HepG2 (cell line): ENCODE data around the gene PPIC. TPM values are rescaled to one million over a fixed set of nuclear protein-coding genes. Genes with fewer than 3 reads are reported as not detected.
A peak's percentile ranks its signal among the peaks of the same experiment; 100 is the strongest.

Experiments
- ARNT ChIP-seq: fragments of 450-650 bp; IDR thresholded peaks from 2 replicates; pipeline ENCODE4 v1.6.1; 2017
- CREB3 ChIP-seq: sonication (generic); formaldehyde crosslinking; IDR thresholded peaks from 2 replicates; pipeline ENCODE4 v1.5.0; 2020; ENCODE audit warnings: missing genetic modification reagents
- KDM1A ChIP-seq: IDR thresholded peaks from 2 replicates; pipeline ENCODE4 v1.6.1; 2016; ENCODE audit warnings: missing compliant biosample characterization
- RARA ChIP-seq: IDR thresholded peaks from 2 replicates; pipeline ENCODE4 v1.6.1; 2016; ENCODE audit warnings: missing genetic modification reagents, missing compliant biosample characterization
- TARDBP ChIP-seq: sonication (generic); formaldehyde crosslinking; IDR thresholded peaks from 2 replicates; pipeline ENCODE4 v1.8.0; 2022; ENCODE audit warnings: mild to moderate bottlenecking, missing genetic modification reagents
- TEF ChIP-seq: sonication (generic); formaldehyde crosslinking; IDR thresholded peaks from 2 replicates; pipeline ENCODE4 v1.5.0; 2020; ENCODE audit warnings: missing genetic modification reagents
- ZBTB38 ChIP-seq: sonication (generic); formaldehyde crosslinking; IDR thresholded peaks from 2 replicates; pipeline ENCODE4 v1.5.1; 2020; ENCODE audit warnings: mild to moderate bottlenecking, missing genetic modification reagents
- ZFX ChIP-seq: sonication (generic); formaldehyde crosslinking; IDR thresholded peaks from 2 replicates; pipeline ENCODE4 v1.4.0; 2020; ENCODE audit warnings: mild to moderate bottlenecking, low read depth, missing genetic modification reagents, moderate library complexity
- ZFY ChIP-seq: sonication (generic); formaldehyde crosslinking; IDR thresholded peaks from 2 replicates; pipeline ENCODE4 v1.4.0; 2020; ENCODE audit warnings: missing genetic modification reagents
- ZHX2 ChIP-seq, 2 experiments: sonication (generic) in 1 of 2; formaldehyde crosslinking in 1 of 2; IDR thresholded peaks; 2 replicates each; pipeline versions ENCODE4 v1.6.1 to v1.9.0; 2014 to 2022; ENCODE audit warnings: antibody characterized with exemption in 1 of 2, borderline replicate concordance in 1 of 2, inconsistent platforms in 1 of 2, low read depth in 1 of 2, missing genetic modification reagents in 1 of 2
- ZNF234 ChIP-seq: sonication (generic); formaldehyde crosslinking; conservative IDR thresholded peaks from 2 replicates; pipeline ENCODE4 v1.5.1; 2020; ENCODE audit warnings: mild to moderate bottlenecking, missing genetic modification reagents
- ZNF446 ChIP-seq: sonication (generic); formaldehyde crosslinking; IDR thresholded peaks from 2 replicates; pipeline ENCODE4 v1.5.0; 2020; ENCODE audit warnings: mild to moderate bottlenecking, missing genetic modification reagents
- ZNF460 ChIP-seq: sonication (generic); formaldehyde crosslinking; IDR thresholded peaks from 2 replicates; pipeline ENCODE4 v1.5.1; 2020; ENCODE audit warnings: missing genetic modification reagents, mild to moderate bottlenecking, borderline replicate concordance
- ZNF710 ChIP-seq: sonication (generic); formaldehyde crosslinking; IDR thresholded peaks from 2 replicates; pipeline ENCODE4 v1.5.0; 2020; ENCODE audit warnings: mild to moderate bottlenecking, missing genetic modification reagents, borderline replicate concordance
- ZNF737 ChIP-seq: sonication (generic); formaldehyde crosslinking; IDR thresholded peaks from 2 replicates; pipeline ENCODE4 v1.5.0; 2020; ENCODE audit warnings: missing genetic modification reagents, mild to moderate bottlenecking, borderline replicate concordance
- ZNF770 ChIP-seq: sonication (generic); formaldehyde crosslinking; IDR thresholded peaks from 2 replicates; pipeline ENCODE4 v1.5.0; 2020; ENCODE audit warnings: mild to moderate bottlenecking, missing genetic modification reagents
- polyA plus RNA-seq, 8 experiments: library from polyadenylated mRNA; depleted of rRNA in 3 of 8; stranded (reverse) in 7 of 8; unstranded in 1 of 8; fragments of >200 nt; fragmentation: Illumina TruSeq in 4 of 8; extraction: Trizol in 4 of 8; gene quantifications; 2 replicates each; pipeline versions ENCODE4 v1.2.1 to v1.2.3, GENCODE V29; 2011 to 2016; ENCODE audit warnings: low read depth in 4 of 8, missing spikeins in 1 of 8, mixed read lengths in 1 of 8; ENCODE audit not compliant: insufficient read depth in 1 of 8
- total RNA-seq, 5 experiments: library from RNA; depleted of rRNA; stranded (reverse); fragments of >200 nt; fragmentation: Illumina TruSeq; extraction: Trizol; gene quantifications; 2 replicates each; pipeline ENCODE4 v1.2.3, GENCODE V29; 2016; ENCODE audit warnings: low read depth in 1 of 5

Gene PPIC
- total and polyA plus RNA-seq, 2 of the 13 experiments (the other 11 are each of a cell fraction or from before 2014, with no cell fraction given), result 6.2 to 17.2 TPM

- TF ChIP-seq ZHX2 (IDR thresholded peaks at IDR 0.05; ENCODE audit: low read depth), result no peak
- TF ChIP-seq ZHX2 (CRISPR knock-in tag; IDR thresholded peaks at IDR 0.05; ENCODE audit: borderline replicate concordance), result no peak
- TF ChIP-seq ZNF770 (CRISPR knock-in tag), result no peak
- TF ChIP-seq ZBTB38 (CRISPR knock-in tag), result no peak
- TF ChIP-seq ZNF234, result no peak
- peak; percentile 14; the same call in 1 of the 2 replicates for TF ChIP-seq ZNF710
- 0 out of 2 replicates have a peak, but pooled peaks have one; percentile 8 for TF ChIP-seq ZNF446
- TF ChIP-seq ARNT, result no peak
- TF ChIP-seq ZNF737, result no peak
- TF ChIP-seq TEF, result 0 out of 2 replicates have a peak, but pooled peaks have one; percentile 54
- 0 out of 2 replicates have a peak, but pooled peaks have one; percentile 38 for TF ChIP-seq TARDBP (CRISPR knock-in tag)
- TF ChIP-seq CREB3 (CRISPR knock-in tag), result no peak
- peak; percentile 56 for TF ChIP-seq ZFY (CRISPR knock-in tag)
- TF ChIP-seq ZNF460 (CRISPR knock-in tag), result no peak
- TF ChIP-seq RARA (CRISPR knock-in tag), result peak; percentile 42; the same call in 1 of the 2 replicates
- peak; percentile 58; the same call in 1 of the 2 replicates for TF ChIP-seq ZFX (CRISPR knock-in tag)
- TF ChIP-seq KDM1A (CRISPR knock-in tag), result peak; percentile 45; the same call in 1 of the 2 replicates
Measured at GRCh38 chr5:123036391-123037103, at the start of gene PPIC (continued).
